HepG2 (cell line): ENCODE data around the gene FKBP10. TPM values are rescaled to one million over a fixed set of nuclear protein-coding genes. Genes with fewer than 3 reads are reported as not detected.

ENCODE experiments used
- ATAC-seq: fragments of 200-7000 bp; cut with Tn5 transposase; 3 replicates; pipeline ENCODE4 v1.9.1; 2020; ENCODE audit warnings: mild to moderate bottlenecking, moderate library complexity
- BruUV-seq: library from RNA; stranded (reverse); fragments of 400-500 nt; replicated peaks from 2 replicates; lab custom pipeline; 2021; lab: Mats Ljungman, UMichigan
- CTCF ChIA-PET: fragments of 300-600 bp; formaldehyde crosslinking; extraction: SDS; loops from one replicate; lab custom pipeline; 2021; ENCODE audit warnings: low total read pairs, inconsistent platforms, low intra/inter-chr PET ratio; lab: Yijun Ruan, JAX
- POLR2A ChIA-PET: fragments of 350-600 bp; sonication (Branson Sonifier 250); formaldehyde crosslinking; loops from one replicate; lab custom pipeline; 2020; ENCODE audit warnings: antibody characterized with exemption, inconsistent platforms; lab: Yijun Ruan, JAX
- DNase-seq: peaks from one replicate; pipeline ENCODE4 v3.0.0-alpha.2; 2015; ENCODE audit warnings: low spot score
- FAIRE-seq: peaks from 3 replicates; lab custom pipeline; 2011; peaks lifted over from hg19 to GRCh38; lab: Jason Lieb, UNC
- H2AFZ ChIP-seq: one replicate; pipeline ENCODE4 v1.6.1; 2011; ENCODE audit warnings: low read length, inconsistent platforms
- H3K27ac ChIP-seq: fragments of 300-600 bp; 3 replicates; pipeline ENCODE4 v1.8.0; 2011; ENCODE audit warnings: mixed run types, mild to moderate bottlenecking, mixed read lengths, low read length, inconsistent platforms; ENCODE audit not compliant: insufficient read depth; ENCODE audit errors: extremely low read length
- H3K27me3 ChIP-seq, 2 experiments: fragments of 200-600 bp in 1 of 2; 2 replicates in 1 of 2; 3 replicates in 1 of 2; pipeline versions ENCODE4 v1.6.0 to v1.8.0; 2011; ENCODE audit warnings: low read length in 2 of 2, mild to moderate bottlenecking in 2 of 2, moderate library complexity in 2 of 2, inconsistent platforms in 1 of 2; ENCODE audit not compliant: insufficient read depth in 2 of 2, control insufficient read depth in 1 of 2
- H3K36me3 ChIP-seq, 2 experiments: fragments of 200-600 bp in 1 of 2; replicated peaks in 1 of 2; 2 replicates in 1 of 2; 3 replicates in 1 of 2; pipeline versions ENCODE4 v1.5.1 to v1.8.0; 2011; ENCODE audit warnings: low read length in 2 of 2, inconsistent platforms in 1 of 2; ENCODE audit not compliant: insufficient read depth in 2 of 2, control insufficient read depth in 1 of 2
- H3K4me1 ChIP-seq: 2 replicates; pipeline ENCODE4 v1.5.1; 2012; ENCODE audit warnings: low read length, inconsistent platforms; ENCODE audit not compliant: insufficient read depth
- H3K4me2 ChIP-seq: 2 replicates; pipeline ENCODE4 v1.6.0; 2011; ENCODE audit warnings: low read depth, low read length, inconsistent platforms
- H3K4me3 ChIP-seq, 3 experiments: fragments of 200-600 bp in 1 of 3; sonication (generic), shearing (Covaris generic) in 1 of 3; replicated peaks in 1 of 3; 2 replicates each; pipeline ENCODE4 v1.5.1; 2011 to 2016; ENCODE audit warnings: low read length in 3 of 3, inconsistent platforms in 2 of 3, low read depth in 2 of 3, mild to moderate bottlenecking in 2 of 3, control low read depth in 1 of 3, mixed read lengths in 1 of 3; ENCODE audit not compliant: insufficient read depth in 1 of 3
- H3K79me2 ChIP-seq: one replicate; pipeline ENCODE4 v1.6.1; 2011; ENCODE audit warnings: low read length, inconsistent platforms; ENCODE audit not compliant: insufficient read depth
- H3K9ac ChIP-seq: 2 replicates; pipeline ENCODE4 v1.6.0; 2011; ENCODE audit warnings: mild to moderate bottlenecking, low read depth, low read length, inconsistent platforms; ENCODE audit not compliant: insufficient read depth
- H3K9me3 ChIP-seq: 2 replicates; pipeline ENCODE4 v1.5.1; 2012; ENCODE audit warnings: mild to moderate bottlenecking, low read length
- H4K20me1 ChIP-seq: 2 replicates; pipeline ENCODE4 v1.6.0; 2011; ENCODE audit warnings: inconsistent platforms, mild to moderate bottlenecking, low read length, moderate library complexity; ENCODE audit not compliant: insufficient read depth
- CERS6 ChIP-seq: sonication (generic); formaldehyde crosslinking; IDR thresholded peaks from 2 replicates; pipeline ENCODE4 v1.5.0; 2020; ENCODE audit warnings: missing genetic modification reagents
- ETV6 ChIP-seq: sonication (generic); formaldehyde crosslinking; conservative IDR thresholded peaks from 2 replicates; pipeline ENCODE4 v1.4.0; 2020; ENCODE audit warnings: missing genetic modification reagents
- MLXIP ChIP-seq: sonication (generic); formaldehyde crosslinking; IDR thresholded peaks from 2 replicates; pipeline ENCODE4 v1.9.0; 2021; ENCODE audit warnings: missing genetic modification reagents, borderline replicate concordance
- TOE1 ChIP-seq: sonication (generic); formaldehyde crosslinking; IDR thresholded peaks from 2 replicates; pipeline ENCODE4 v1.4.0; 2020; ENCODE audit warnings: mild to moderate bottlenecking, missing genetic modification reagents
- ZBTB33 ChIP-seq: sonication (generic); formaldehyde crosslinking; IDR thresholded peaks from 2 replicates; pipeline ENCODE4 v1.4.0; 2020; ENCODE audit warnings: missing genetic modification reagents
- ZBTB38 ChIP-seq: sonication (generic); formaldehyde crosslinking; IDR thresholded peaks from 2 replicates; pipeline ENCODE4 v1.5.1; 2020; ENCODE audit warnings: mild to moderate bottlenecking, missing genetic modification reagents
- ZNF136 ChIP-seq: sonication (generic); formaldehyde crosslinking; IDR thresholded peaks from 2 replicates; pipeline ENCODE4 v1.8.1; 2022; ENCODE audit warnings: low read depth, mild to moderate bottlenecking, moderate library complexity, missing genetic modification reagents
- ZNF274 ChIP-seq: sonication (generic); formaldehyde crosslinking; IDR thresholded peaks from 2 replicates; pipeline ENCODE4 v1.5.1; 2020; ENCODE audit warnings: mild to moderate bottlenecking, missing genetic modification reagents
- ZNF367 ChIP-seq: sonication (generic); formaldehyde crosslinking; IDR thresholded peaks from 2 replicates; pipeline ENCODE4 v1.4.0; 2020; ENCODE audit warnings: missing genetic modification reagents, borderline replicate concordance
- ZNF44 ChIP-seq: sonication (generic); formaldehyde crosslinking; IDR thresholded peaks from 2 replicates; pipeline ENCODE4 v1.5.1; 2020; ENCODE audit warnings: mild to moderate bottlenecking, missing genetic modification reagents
- ZNF687 ChIP-seq: sonication (generic); formaldehyde crosslinking; IDR thresholded peaks from 2 replicates; pipeline ENCODE4 v1.5.1; 2020; ENCODE audit warnings: mild to moderate bottlenecking, missing genetic modification reagents, moderate library complexity
- WGBS: methylation state at CpG from one replicate; pipeline ENCODE4 v1.1.6; 2017; ENCODE audit warnings: low lambda C conversion rate; 5-methylcytosine and 5-hydroxymethylcytosine counted together
- in situ Hi-C: cut with HindIII; loops from 2 replicates; pipeline ENCODE4 v1.10.0; 2017; ENCODE audit warnings: low pct_unique_long_range_greater_than_20kb; ENCODE audit not compliant: extremely low pct_ligation_motif_present
- intact Hi-C: fragments of 100-400 bp; cut with micrococcal nuclease; formaldehyde crosslinking; loops from one replicate; pipeline ENCODE4 v1.10.0; 2022; ENCODE audit not compliant: unreplicated experiment
- polyA plus RNA-seq, 8 experiments: library from polyadenylated mRNA; depleted of rRNA in 3 of 8; stranded (reverse) in 7 of 8; unstranded in 1 of 8; fragments of >200 nt; fragmentation: Illumina TruSeq in 4 of 8; extraction: Trizol in 4 of 8; gene quantifications; 2 replicates each; pipeline versions ENCODE4 v1.2.1 to v1.2.3, GENCODE V29; 2011 to 2016; ENCODE audit warnings: low read depth in 4 of 8, missing spikeins in 1 of 8, mixed read lengths in 1 of 8; ENCODE audit not compliant: insufficient read depth in 1 of 8
- total RNA-seq, 5 experiments: library from RNA; depleted of rRNA; stranded (reverse); fragments of >200 nt; fragmentation: Illumina TruSeq; extraction: Trizol; gene quantifications; 2 replicates each; pipeline ENCODE4 v1.2.3, GENCODE V29; 2016; ENCODE audit warnings: low read depth in 1 of 5

FKBP10 gene
- total and polyA plus RNA-seq, 2 of the 13 experiments (the other 11 are each of a cell fraction or from before 2014, with no cell fraction given): 149 to 573 TPM

- H3K4me2 ChIP-seq: peak overlapping the region; percentile 88
- no peak for TF ChIP-seq ZNF367 (CRISPR knock-in tag)
- no peak for TF ChIP-seq MLXIP (CRISPR knock-in tag)
- peak; percentile 35; the same call in 1 of the 2 replicates for TF ChIP-seq ZBTB38 (CRISPR knock-in tag)
- TF ChIP-seq ETV6: no peak
- no peak for TF ChIP-seq ZNF44 (CRISPR knock-in tag)
- no peak for TF ChIP-seq TOE1
- no peak for TF ChIP-seq CERS6 (CRISPR knock-in tag)
- TF ChIP-seq ZBTB33 (CRISPR knock-in tag): peak; percentile 69; the same call in 1 of the 2 replicates
- peak; percentile 32; the same call in 1 of the 2 replicates for TF ChIP-seq ZNF274 (CRISPR knock-in tag)
- TF ChIP-seq ZNF687 (CRISPR knock-in tag): peak; percentile 32; the same call in 1 of the 2 replicates
- 0 out of 2 replicates have a peak, but pooled peaks have one; percentile 50 for TF ChIP-seq ZNF136 (CRISPR knock-in tag)
Observed at GRCh38 chr17:41863074-41863848, 50.5 kb downstream of the FKBP10 start.

More at GRCh38 chr17:41863074-41863848, 50.5 kb downstream of the FKBP10 start:
- no peak overlapping the region for H3K27ac ChIP-seq
- CTCF ChIA-PET: no interaction called here
- in situ Hi-C loops: no loop called here
- peaks cover 31% of the 10 kb centered on the region for H4K20me1 ChIP-seq
- peaks cover 47% of the 10 kb centered on the region for H3K4me1 ChIP-seq
- H2AFZ ChIP-seq: no peak overlapping the region
- FAIRE-seq (no peak), ATAC-seq (no peak), DNase-seq (no peak)
- peaks cover 60% of the 10 kb centered on the region for H3K79me2 ChIP-seq
- H3K9me3 ChIP-seq: no peaks in the 10 kb centered on the region
- peak overlapping the region; percentile 83 to 98 (median 91) for H3K4me3 ChIP-seq
- peak overlapping the region; percentile 95 for H3K9ac ChIP-seq
- intact Hi-C loops: loop anchor here (10.0 kb wide), 1 partner anchor 48 kb away; the partner anchor contains the start of genes FKBP10 and P3H4
- 66% methylated on average over 18 of the region's 18 CpGs for WGBS
- H3K27me3 ChIP-seq: no peaks in the 10 kb centered on the region; a peak in 1 of 5 replicates
- POLR2A ChIA-PET: interaction anchor here (0.6 to 3.1 kb wide), 7 partner anchors 11 to 560 kb away, joined by 3 to 22 read pairs (median 12); partner anchors contain the start of genes CAVIN1 and ODAD4
- H3K36me3 ChIP-seq: no peaks in the 10 kb centered on the region; a peak in 3 of 5 replicates
- BruUV-seq: no TSS peak
